WTC11 (cell line): ENCODE data around the gene LIMS2. TPM values are rescaled to one million over a fixed set of nuclear protein-coding genes. Genes with fewer than 3 reads are reported as not detected.

ENCODE experiments used
- ATAC-seq: fragments of 200-7000 bp; cut with Tn5 transposase; 2 replicates; pipeline ENCODE4 v1.10.0; 2021; ENCODE audit warnings: mild to moderate bottlenecking, moderate library complexity
- CTCF ChIA-PET: fragments of 300-600 bp; sonication (Branson Sonifier 250); formaldehyde crosslinking; loops from one replicate; lab custom pipeline; 2021; ENCODE audit warnings: antibody characterized with exemption; lab: Charles Lee
- POLR2A ChIA-PET: fragments of 350-600 bp; sonication (Branson Sonifier 250); formaldehyde crosslinking; loops from one replicate; lab custom pipeline; 2021; ENCODE audit warnings: antibody characterized with exemption; lab: Charles Lee
- DNase-seq: peaks from one replicate; pipeline ENCODE4 v3.0.0; 2021; ENCODE audit warnings: low spot score
- H3K27ac Mint-ChIP-seq: 2 replicates; pipeline ENCODE4 v1.8.0; 2021; ENCODE audit warnings: mixed read lengths
- H3K27me3 Mint-ChIP-seq: 2 replicates; pipeline ENCODE4 v1.8.0; 2021; ENCODE audit warnings: low read depth, mild to moderate bottlenecking, moderate library complexity, mixed read lengths
- H3K36me3 Mint-ChIP-seq: 2 replicates; pipeline ENCODE4 v1.8.0; 2021; ENCODE audit warnings: mixed read lengths
- H3K4me1 Mint-ChIP-seq: 2 replicates; pipeline ENCODE4 v1.8.0; 2022; ENCODE audit warnings: mixed read lengths
- H3K4me3 Mint-ChIP-seq: 2 replicates; pipeline ENCODE4 v1.8.0; 2021; ENCODE audit warnings: mild to moderate bottlenecking, moderate library complexity, mixed read lengths
- H3K9me3 Mint-ChIP-seq: 2 replicates; pipeline ENCODE4 v1.8.0; 2021; ENCODE audit warnings: mixed read lengths
- ARID4B ChIP-seq: sonication (generic); formaldehyde crosslinking; IDR thresholded peaks from 2 replicates; pipeline ENCODE4 v1.8.0; 2023; ENCODE audit warnings: missing genetic modification reagents, mild to moderate bottlenecking, borderline replicate concordance
- CBFB ChIP-seq: sonication (generic); formaldehyde crosslinking; IDR thresholded peaks from 2 replicates; pipeline ENCODE4 v1.8.1; 2022; ENCODE audit warnings: mild to moderate bottlenecking, low read depth, missing genetic modification reagents
- CREB1 ChIP-seq: sonication (generic); formaldehyde crosslinking; IDR thresholded peaks from 2 replicates; pipeline ENCODE4 v1.8.0; 2023; ENCODE audit warnings: mild to moderate bottlenecking, missing genetic modification reagents
- ERG ChIP-seq: fragments of 250-450 bp; sonication (Bioruptor Pico); IDR thresholded peaks from 2 replicates; pipeline ENCODE4 v1.8.0; 2021; ENCODE audit warnings: mild to moderate bottlenecking
- ETV6 ChIP-seq: sonication (generic); formaldehyde crosslinking; IDR thresholded peaks from 2 replicates; pipeline ENCODE4 v1.8.1; 2022; ENCODE audit warnings: mild to moderate bottlenecking, missing genetic modification reagents
- FOXJ3 ChIP-seq: sonication (generic); formaldehyde crosslinking; IDR thresholded peaks from 2 replicates; pipeline ENCODE4 v1.9.0; 2021; ENCODE audit warnings: missing genetic modification reagents, mild to moderate bottlenecking, borderline replicate concordance
- HMGXB4 ChIP-seq: sonication (generic); formaldehyde crosslinking; IDR thresholded peaks from 2 replicates; pipeline ENCODE4 v1.8.1; 2023; ENCODE audit warnings: mild to moderate bottlenecking, moderate library complexity, missing genetic modification reagents
- RELA ChIP-seq: sonication (generic); formaldehyde crosslinking; IDR thresholded peaks from 2 replicates; pipeline ENCODE4 v1.8.1; 2022; ENCODE audit warnings: missing genetic modification reagents, mild to moderate bottlenecking, borderline replicate concordance
- SOX15 ChIP-seq: fragments of 250-450 bp; sonication (Bioruptor Pico); IDR thresholded peaks from 2 replicates; pipeline ENCODE4 v1.9.0; 2021; ENCODE audit warnings: mild to moderate bottlenecking
- USF1 ChIP-seq: sonication (generic); formaldehyde crosslinking; IDR thresholded peaks from 2 replicates; pipeline ENCODE4 v1.8.0; 2022; ENCODE audit warnings: mild to moderate bottlenecking, missing genetic modification reagents
- ZNF263 ChIP-seq: sonication (generic); formaldehyde crosslinking; IDR thresholded peaks from 2 replicates; pipeline ENCODE4 v1.8.1; 2022; ENCODE audit warnings: low read depth, mild to moderate bottlenecking, moderate library complexity, missing genetic modification reagents
- ZNF396 ChIP-seq: fragments of 250-450 bp; sonication (Bioruptor Pico); IDR thresholded peaks from 2 replicates; pipeline ENCODE4 v1.8.0; 2021; ENCODE audit warnings: mild to moderate bottlenecking, moderate library complexity, borderline replicate concordance
- ZNF512 ChIP-seq: sonication (generic); formaldehyde crosslinking; IDR thresholded peaks from 2 replicates; pipeline ENCODE4 v1.8.1; 2022; ENCODE audit warnings: missing genetic modification reagents, borderline replicate concordance
- total RNA-seq: library from RNA; stranded (reverse); gene quantifications from 3 replicates; pipeline ENCODE4 v1.2.3, GENCODE V29; 2021
- TF ChIP-seq, protein P1 (sequence below): sonication (generic); formaldehyde crosslinking; IDR thresholded peaks from 2 replicates; pipeline ENCODE4 v1.8.0; 2023; ENCODE audit warnings: missing genetic modification reagents
- TF ChIP-seq, protein P2 (sequence below): sonication (generic); formaldehyde crosslinking; IDR thresholded peaks from 2 replicates; pipeline ENCODE4 v1.8.0; 2022; ENCODE audit warnings: missing genetic modification reagents

The LIMS2 gene
- total RNA-seq, 1 experiment from 2014 or later, result 2.4 TPM

DNA sequence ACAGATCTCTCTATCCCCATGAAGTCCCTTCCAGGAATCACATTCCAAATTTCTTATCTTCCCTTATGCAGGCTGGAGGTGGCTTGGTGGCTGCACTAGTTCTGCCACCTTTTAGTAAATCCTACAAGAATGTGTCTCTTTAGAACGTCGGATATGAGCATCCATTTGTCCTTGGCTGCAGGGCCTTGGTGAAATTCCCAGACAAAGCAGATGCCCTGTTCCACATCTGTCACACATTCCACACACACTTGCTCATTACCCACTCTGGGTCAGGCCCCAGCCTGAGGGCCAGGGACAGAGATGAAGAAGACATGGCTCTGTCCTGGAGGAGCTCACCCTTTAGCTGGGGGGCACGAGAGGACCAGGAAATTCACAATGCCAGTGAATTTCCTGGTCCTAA lies 60.6 kb downstream of the LIMS2 start (continued):
- no peak for TF ChIP-seq CBFB
- TF ChIP-seq HMGXB4 (CRISPR knock-in tag), result no peak

GRCh38 chr2:127614246-127614645 lies 61.1 kb downstream of the LIMS2 start:
- peaks cover 21% of the 10 kb centered on the region for H3K9me3 Mint-ChIP-seq
- ATAC-seq (no peak), DNase-seq (no peak)
- H3K4me3 Mint-ChIP-seq, result no peak overlapping the region
- H3K27me3 Mint-ChIP-seq, result no peaks in the 10 kb centered on the region
- TF ChIP-seq, protein P1, sequence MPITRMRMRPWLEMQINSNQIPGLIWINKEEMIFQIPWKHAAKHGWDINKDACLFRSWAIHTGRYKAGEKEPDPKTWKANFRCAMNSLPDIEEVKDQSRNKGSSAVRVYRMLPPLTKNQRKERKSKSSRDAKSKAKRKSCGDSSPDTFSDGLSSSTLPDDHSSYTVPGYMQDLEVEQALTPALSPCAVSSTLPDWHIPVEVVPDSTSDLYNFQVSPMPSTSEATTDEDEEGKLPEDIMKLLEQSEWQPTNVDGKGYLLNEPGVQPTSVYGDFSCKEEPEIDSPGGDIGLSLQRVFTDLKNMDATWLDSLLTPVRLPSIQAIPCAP, result no peak
- no peak for TF ChIP-seq ZNF396
- no peak for TF ChIP-seq RELA (CRISPR knock-in tag)
- no peak for TF ChIP-seq ARID4B (CRISPR knock-in tag)
- no peak for TF ChIP-seq SOX15
- TF ChIP-seq ZNF263, result no peak
- TF ChIP-seq FOXJ3 (CRISPR knock-in tag), result no peak
- TF ChIP-seq CREB1 (CRISPR knock-in tag), result no peak
- TF ChIP-seq USF1 (CRISPR knock-in tag), result no peak
- TF ChIP-seq ZNF512 (CRISPR knock-in tag), result no peak
- CTCF ChIA-PET, result interaction anchor here (0.8 to 1.5 kb wide), 3 partner anchors 23 to 82 kb away, joined by 3 to 4 read pairs (median 3); no protein-coding TSS in a partner anchor
- POLR2A ChIA-PET, result no interaction called here
- H3K4me1 Mint-ChIP-seq, result no peaks in the 10 kb centered on the region
- H3K27ac Mint-ChIP-seq, result no peak overlapping the region
- H3K36me3 Mint-ChIP-seq, result peaks cover 4% of the 10 kb centered on the region; the same call in 1 of the 2 replicates

GRCh38 chr2:127612111-127612822 lies 63.1 kb downstream of the LIMS2 start:
- DNase-seq (no peak), ATAC-seq (no peak)
- H3K9me3 Mint-ChIP-seq, result peaks cover 21% of the 10 kb centered on the region
- no peak overlapping the region for H3K27ac Mint-ChIP-seq
- no peaks in the 10 kb centered on the region for H3K27me3 Mint-ChIP-seq
- no peak overlapping the region for H3K4me3 Mint-ChIP-seq
- H3K36me3 Mint-ChIP-seq, result peaks cover 4% of the 10 kb centered on the region; the same call in 1 of the 2 replicates
- no peaks in the 10 kb centered on the region for H3K4me1 Mint-ChIP-seq
- ChIA-PET CTCF (interaction anchor here (1.4 kb wide), 1 partner anchor 21 kb away, joined by 7 read pairs; no protein-coding TSS in a partner anchor), POLR2A (no interaction called here)
- TF ChIP-seq ETV6 (CRISPR knock-in tag) (no peak), ERG (CRISPR knock-in tag) (no peak)
- TF ChIP-seq, protein P2, sequence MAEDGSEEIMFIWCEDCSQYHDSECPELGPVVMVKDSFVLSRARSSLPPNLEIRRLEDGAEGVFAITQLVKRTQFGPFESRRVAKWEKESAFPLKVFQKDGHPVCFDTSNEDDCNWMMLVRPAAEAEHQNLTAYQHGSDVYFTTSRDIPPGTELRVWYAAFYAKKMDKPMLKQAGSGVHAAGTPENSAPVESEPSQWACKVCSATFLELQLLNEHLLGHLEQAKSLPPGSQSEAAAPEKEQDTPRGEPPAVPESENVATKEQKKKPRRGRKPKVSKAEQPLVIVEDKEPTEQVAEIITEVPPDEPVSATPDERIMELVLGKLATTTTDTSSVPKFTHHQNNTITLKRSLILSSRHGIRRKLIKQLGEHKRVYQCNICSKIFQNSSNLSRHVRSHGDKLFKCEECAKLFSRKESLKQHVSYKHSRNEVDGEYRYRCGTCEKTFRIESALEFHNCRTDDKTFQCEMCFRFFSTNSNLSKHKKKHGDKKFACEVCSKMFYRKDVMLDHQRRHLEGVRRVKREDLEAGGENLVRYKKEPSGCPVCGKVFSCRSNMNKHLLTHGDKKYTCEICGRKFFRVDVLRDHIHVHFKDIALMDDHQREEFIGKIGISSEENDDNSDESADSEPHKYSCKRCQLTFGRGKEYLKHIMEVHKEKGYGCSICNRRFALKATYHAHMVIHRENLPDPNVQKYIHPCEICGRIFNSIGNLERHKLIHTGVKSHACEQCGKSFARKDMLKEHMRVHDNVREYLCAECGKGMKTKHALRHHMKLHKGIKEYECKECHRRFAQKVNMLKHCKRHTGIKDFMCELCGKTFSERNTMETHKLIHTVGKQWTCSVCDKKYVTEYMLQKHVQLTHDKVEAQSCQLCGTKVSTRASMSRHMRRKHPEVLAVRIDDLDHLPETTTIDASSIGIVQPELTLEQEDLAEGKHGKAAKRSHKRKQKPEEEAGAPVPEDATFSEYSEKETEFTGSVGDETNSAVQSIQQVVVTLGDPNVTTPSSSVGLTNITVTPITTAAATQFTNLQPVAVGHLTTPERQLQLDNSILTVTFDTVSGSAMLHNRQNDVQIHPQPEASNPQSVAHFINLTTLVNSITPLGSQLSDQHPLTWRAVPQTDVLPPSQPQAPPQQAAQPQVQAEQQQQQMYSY, result no peak
